GM23338 (cell line): ENCODE data around the gene TGM2. TPM values are rescaled to one million over a fixed set of nuclear protein-coding genes. Genes with fewer than 3 reads are reported as not detected.

Experiments used
- ATAC-seq: fragments of 200-7000 bp; cut with Tn5 transposase; 3 replicates; pipeline ENCODE4 v1.9.1; 2020
- DNase-seq: peaks from one replicate; pipeline ENCODE4 v3.0.0-alpha.2; 2015; ENCODE audit warnings: low spot score
- H2AFZ ChIP-seq: fragments of 200-600 bp; sonication (generic); 2 replicates; pipeline ENCODE4 v1.8.0; 2016; ENCODE audit warnings: antibody characterized with exemption, mild to moderate bottlenecking, moderate library complexity
- H3F3A ChIP-seq: fragments of 200-600 bp; sonication (generic); replicated peaks from 2 replicates; pipeline ENCODE4 v1.8.0; 2017; ENCODE audit warnings: antibody characterized with exemption, mixed run types, low read depth
- H3K27ac ChIP-seq: fragments of 200-600 bp; sonication (generic); 2 replicates; pipeline ENCODE4 v1.6.1; 2016; ENCODE audit warnings: low read depth
- H3K27me3 ChIP-seq: fragments of 200-600 bp; sonication (generic); 2 replicates; pipeline ENCODE4 v1.8.0; 2016; ENCODE audit warnings: mild to moderate bottlenecking, mixed run types, moderate library complexity; ENCODE audit not compliant: insufficient read depth
- H3K36me3 ChIP-seq: fragments of 200-600 bp; sonication (generic); 2 replicates; pipeline ENCODE4 v1.8.0; 2016; ENCODE audit warnings: mild to moderate bottlenecking; ENCODE audit not compliant: insufficient read depth
- H3K4me1 ChIP-seq: fragments of 200-600 bp; sonication (generic); 2 replicates; pipeline ENCODE4 v1.8.0; 2016; ENCODE audit warnings: mild to moderate bottlenecking, moderate library complexity; ENCODE audit not compliant: insufficient read depth
- H3K4me2 ChIP-seq: fragments of 200-600 bp; sonication (generic); 2 replicates; pipeline ENCODE4 v1.7.1; 2017; ENCODE audit warnings: mixed run types
- H3K4me3 ChIP-seq: fragments of 200-600 bp; sonication (generic); 2 replicates; pipeline ENCODE4 v1.6.1; 2016; ENCODE audit warnings: mixed run types
- H3K79me2 ChIP-seq: fragments of 200-600 bp; sonication (generic); replicated peaks from 2 replicates; pipeline ENCODE4 v1.8.0; 2017; ENCODE audit warnings: mild to moderate bottlenecking; ENCODE audit not compliant: insufficient read depth
- H3K9me2 ChIP-seq: fragments of 200-600 bp; sonication (generic); 2 replicates; pipeline ENCODE4 v1.8.0; 2017; ENCODE audit not compliant: insufficient read depth
- H4K20me1 ChIP-seq: fragments of 200-600 bp; sonication (generic); replicated peaks from 2 replicates; pipeline ENCODE4 v1.8.0; 2017; ENCODE audit warnings: mild to moderate bottlenecking; ENCODE audit not compliant: insufficient read depth
- H3K27ac Mint-ChIP-seq: 2 replicates; pipeline ENCODE4 v1.8.0; 2020; ENCODE audit warnings: inconsistent platforms, mild to moderate bottlenecking, moderate library complexity, mixed read lengths
- H3K27me3 Mint-ChIP-seq: 3 replicates; pipeline ENCODE4 v1.8.0; 2022; ENCODE audit warnings: low read depth, mild to moderate bottlenecking, moderate library complexity, mixed read lengths, inconsistent platforms; ENCODE audit not compliant: insufficient read depth, poor library complexity
- H3K36me3 Mint-ChIP-seq: 3 replicates; pipeline ENCODE4 v1.8.0; 2021; ENCODE audit warnings: low read depth, mild to moderate bottlenecking, inconsistent platforms, moderate library complexity, mixed read lengths
- H3K4me1 Mint-ChIP-seq: 3 replicates; pipeline ENCODE4 v1.8.0; 2020; ENCODE audit warnings: mild to moderate bottlenecking, inconsistent platforms, mixed read lengths
- H3K4me3 Mint-ChIP-seq: 3 replicates; pipeline ENCODE4 v1.8.0; 2021; ENCODE audit warnings: moderate library complexity, mild to moderate bottlenecking, inconsistent platforms, mixed read lengths
- H3K9me3 Mint-ChIP-seq: 3 replicates; pipeline ENCODE4 v1.8.0; 2020; ENCODE audit warnings: moderate library complexity, mild to moderate bottlenecking, inconsistent platforms, mixed read lengths
- CTCF ChIP-seq, 2 experiments: fragments of 200-600 bp in 1 of 2; sonication (generic) in 1 of 2; conservative IDR thresholded peaks; 2 replicates each; pipeline versions ENCODE4 v1.5.1 to v1.6.1; 2016 to 2017; ENCODE audit warnings: antibody characterized with exemption in 2 of 2, low read depth in 2 of 2, mild to moderate bottlenecking in 2 of 2, moderate library complexity in 1 of 2
- ETS1 ChIP-seq: IDR thresholded peaks from 2 replicates; pipeline ENCODE4 v1.6.1; 2016; ENCODE audit warnings: antibody characterized with exemption
- EZH2phosphoT487 ChIP-seq: fragments of 200-600 bp; sonication (generic); IDR thresholded peaks from one replicate; pipeline ENCODE4 v1.8.1; 2018; ENCODE audit warnings: antibody characterized with exemption; ENCODE audit not compliant: unreplicated experiment
- JUNB ChIP-seq: IDR thresholded peaks from one replicate; pipeline ENCODE4 v1.6.1; 2016; ENCODE audit warnings: antibody characterized with exemption; ENCODE audit not compliant: unreplicated experiment
- NANOG ChIP-seq: IDR thresholded peaks from 2 replicates; pipeline ENCODE4 v1.6.1; 2016; ENCODE audit warnings: antibody characterized with exemption, borderline replicate concordance
- POLR2AphosphoS5 ChIP-seq: IDR thresholded peaks from 2 replicates; pipeline ENCODE4 v1.6.1; 2016; ENCODE audit warnings: antibody characterized with exemption, low read depth
- REST ChIP-seq: IDR thresholded peaks from one replicate; pipeline ENCODE4 v1.6.1; 2018; ENCODE audit warnings: antibody characterized with exemption; ENCODE audit not compliant: unreplicated experiment
- ZNF114 ChIP-seq: fragments of 250-450 bp; sonication (Bioruptor Pico); IDR thresholded peaks from 2 replicates; pipeline ENCODE4 v1.5.0; 2020; ENCODE audit warnings: mild to moderate bottlenecking, moderate library complexity
- polyA plus RNA-seq: library from polyadenylated mRNA; unstranded; fragments of >200 nt; fragmentation: Nextera tagmentation; extraction: Ambion mirVana; gene quantifications from 2 replicates; pipeline ENCODE4 v1.2.1, GENCODE V29; 2016
- total RNA-seq: library from RNA; depleted of rRNA; stranded (reverse); fragments of >200 nt; shearing (Covaris generic); gene quantifications from 2 replicates; pipeline ENCODE4 v1.2.3, GENCODE V29; 2014

TGM2 gene
- total and polyA plus RNA-seq, 2 experiments from 2014 or later: 0.45 to 1.0 TPM

- no peak overlapping the region for H3K27ac Mint-ChIP-seq
- DNase-seq: no peak
- H3K27ac ChIP-seq: no peak overlapping the region
- no peak overlapping the region for H3K4me2 ChIP-seq
- H4K20me1 ChIP-seq: no peaks in the 10 kb centered on the region
- no peaks in the 10 kb centered on the region for H3K79me2 ChIP-seq
- H3K27me3 ChIP-seq: no peaks in the 10 kb centered on the region
- no peak overlapping the region for H2AFZ ChIP-seq
- H3K9me3 Mint-ChIP-seq: no peaks in the 10 kb centered on the region; the same call in 2 of the 3 replicates
- H3K4me1 Mint-ChIP-seq: peaks cover 3% of the 10 kb centered on the region; the same call in 2 of the 3 replicates
- TF ChIP-seq NANOG (no peak), ZNF114 (CRISPR knock-in tag) (no peak), REST (no peak)
- H3F3A ChIP-seq: no peaks in the 10 kb centered on the region
- H3K4me3 Mint-ChIP-seq: no peak overlapping the region
- H3K9me2 ChIP-seq: no peaks in the 10 kb centered on the region
- H3K27me3 Mint-ChIP-seq: peaks cover 7% of the 10 kb centered on the region
- ATAC-seq: no peak
- no peak overlapping the region for H3K4me3 ChIP-seq
- H3K36me3 ChIP-seq: no peaks in the 10 kb centered on the region
- H3K4me1 ChIP-seq: peaks cover 5% of the 10 kb centered on the region; the same call in 1 of the 2 replicates
- no peaks in the 10 kb centered on the region for H3K36me3 Mint-ChIP-seq
Measured at GRCh38 chr20:38137441-38138037, 27.5 kb downstream of the TGM2 start.

GRCh38 chr20:38136421-38137245, 28.4 kb downstream of the TGM2 start:
- no peaks in the 10 kb centered on the region; the same call in 2 of the 3 replicates for H3K9me3 Mint-ChIP-seq
- H3F3A ChIP-seq: no peaks in the 10 kb centered on the region
- DNase-seq (no peak), ATAC-seq (no peak)
- no peak overlapping the region for H3K27ac Mint-ChIP-seq
- H3K27me3 Mint-ChIP-seq: peaks cover under 1% of the 10 kb centered on the region
- H3K36me3 Mint-ChIP-seq: no peaks in the 10 kb centered on the region
- H3K79me2 ChIP-seq: no peaks in the 10 kb centered on the region
- no peak overlapping the region for H2AFZ ChIP-seq
- no peak overlapping the region for H3K4me2 ChIP-seq
- TF ChIP-seq POLR2AphosphoS5 (no peak), CTCF (conservative IDR thresholded peaks at IDR 0.05; ENCODE audit: low read depth in 2 of 2) (no peak), EZH2phosphoT487 (no peak), JUNB (no peak), ETS1 (no peak), REST (no peak)
- no peaks in the 10 kb centered on the region for H3K9me2 ChIP-seq
- H3K36me3 ChIP-seq: no peaks in the 10 kb centered on the region
- no peaks in the 10 kb centered on the region for H3K27me3 ChIP-seq
- no peak overlapping the region for H3K4me3 Mint-ChIP-seq
- peaks cover 3% of the 10 kb centered on the region; the same call in 2 of the 3 replicates for H3K4me1 Mint-ChIP-seq
- H4K20me1 ChIP-seq: no peaks in the 10 kb centered on the region
- peaks cover 5% of the 10 kb centered on the region; the same call in 1 of the 2 replicates for H3K4me1 ChIP-seq
- H3K27ac ChIP-seq: no peak overlapping the region
- H3K4me3 ChIP-seq: no peak overlapping the region
